ENCODE measurements around the gene SH3BP5L. TPM values are rescaled to one million over a fixed set of nuclear protein-coding genes. Genes with fewer than 3 reads are reported as not detected.
A peak's percentile ranks its signal among the peaks of the same experiment; 100 is the strongest.
"Not testable (repeated sequence)": the region's sequence is repeated elsewhere in the genome, so short reads cannot be mapped to it uniquely, and the experiment has no call there.

Gene SH3BP5L
- total and polyA plus RNA-seq, 7 donors: 18.6 to 52.7 (median 26.9) TPM

GRCh38 chr1:248837781-248838356 lies 12.2 kb upstream of the SH3BP5L start, which contains the start of gene ZNF672:
Gene ZNF672, plus strand, starts transcription at chr1:248838224. Its CDS starts 9,051 bp downstream, at chr1:248847275.
- Histone ChIP-seq H3K4me3 (peak within 1 kb of the TSS; percentile 74), H3K36me3 (ENCODE audit: insufficient read depth in 1 of 2, low read depth in 1 of 2) (no peaks in the 10 kb centered on the region), H3K9me3 (no peaks in the 10 kb centered on the region), H3K27ac (peak within 1 kb of the TSS; percentile 97), H3K4me1 (peaks cover 37% of the 10 kb centered on the region), H3K27me3 (ENCODE audit: insufficient read depth in 3 of 3, low read length in 2 of 3) (no peaks in the 10 kb centered on the region)
- intact Hi-C loops (cut with DNase I): loop anchor here (1.0 to 2.0 kb wide), 2 partner anchors 20 to 21 kb away; partner anchors contain the start of gene ZNF692 (in 1 of the 2)
- no peak for TF ChIP-seq CTCF (IDR thresholded peaks at IDR 0.05)
- WGBS, 3 donors: 0% methylated on average over 32 to 48 of the region's 48 CpGs
- peak; percentile 99 to 100 for DNase-seq
- peak; percentile 90 to 92 (median 92) for ATAC-seq

GRCh38 chr1:248837045-248837780 lies 11.5 kb upstream of the SH3BP5L start:
- intact Hi-C loops (cut with DNase I): no loop called here
- Histone ChIP-seq H3K9me3 (no peaks in the 10 kb centered on the region), H3K27ac (peak overlapping the region; percentile 97), H3K27me3 (ENCODE audit: insufficient read depth in 3 of 3, low read length in 2 of 3) (no peaks in the 10 kb centered on the region), H3K4me1 (peaks cover 32% of the 10 kb centered on the region), H3K36me3 (ENCODE audit: insufficient read depth in 1 of 2, low read depth in 1 of 2) (no peaks in the 10 kb centered on the region), H3K4me3 (peak overlapping the region; percentile 74)
- TF ChIP-seq CTCF (IDR thresholded peaks at IDR 0.05): no peak
- DNase-seq (peak in 1 of 2 donors; percentile 63), ATAC-seq (no peak)
- 48 to 50% (median 48%) methylated on average over 11 of the region's 11 CpGs for WGBS, 3 donors

GRCh38 chr1:248834343-248834940 lies 8.7 kb upstream of the SH3BP5L start:
- Histone ChIP-seq H3K9me3 (no peaks in the 10 kb centered on the region), H3K36me3 (ENCODE audit: insufficient read depth in 1 of 2, low read depth in 1 of 2) (no peaks in the 10 kb centered on the region), H3K27ac (no peak overlapping the region), H3K4me1 (peaks cover 11% of the 10 kb centered on the region), H3K27me3 (ENCODE audit: insufficient read depth in 3 of 3, low read length in 2 of 3) (no peaks in the 10 kb centered on the region), H3K4me3 (no peak overlapping the region)
- ATAC-seq (no peak), DNase-seq (no peak)
- TF ChIP-seq CTCF (IDR thresholded peaks at IDR 0.05): no peak
- 51 to 66% (median 57%) methylated on average over 7 of the region's 7 CpGs for WGBS, 3 donors
- intact Hi-C loops (cut with DNase I): no loop called here

GRCh38 chr1:248831842-248832241 lies 6.1 kb upstream of the SH3BP5L start:
- Histone ChIP-seq H3K4me3 (no peak overlapping the region), H3K36me3 (ENCODE audit: insufficient read depth in 1 of 2, low read depth in 1 of 2) (no peaks in the 10 kb centered on the region), H3K27me3 (ENCODE audit: insufficient read depth in 3 of 3, low read length in 2 of 3) (no peaks in the 10 kb centered on the region), H3K27ac (no peak overlapping the region), H3K9me3 (no peaks in the 10 kb centered on the region), H3K4me1 (peaks cover 7% of the 10 kb centered on the region)
- no peak for TF ChIP-seq CTCF (IDR thresholded peaks at IDR 0.05)
- DNase-seq: no peak
- intact Hi-C loops (cut with DNase I): no loop called here
- ATAC-seq: no peak
- WGBS, 3 donors: 84 to 87% (median 84%) methylated on average over 1 of the region's 1 CpG

GRCh38 chr1:248830718-248831017 lies 5.0 kb upstream of the SH3BP5L start:
- DNase-seq; H3K27me3 ChIP-seq (ENCODE audit: insufficient read depth in 3 of 3, low read length in 2 of 3); H3K27ac ChIP-seq; H3K36me3 ChIP-seq (ENCODE audit: insufficient read depth in 1 of 2, low read depth in 1 of 2); H3K4me1 ChIP-seq; H3K9me3 ChIP-seq; ATAC-seq; intact Hi-C loops (cut with DNase I); H3K4me3 ChIP-seq: not testable (repeated sequence)
- WGBS, 3 donors: 58 to 85% (median 68%) methylated on average over 1 to 3 of the region's 3 CpGs
